Bronchial epithelial cell (primary cell): Measurements from ENCODE around the gene REEP1. TPM values are rescaled to one million over a fixed set of nuclear protein-coding genes. Genes with fewer than 3 reads are reported as not detected.

Source experiments
- DNase-seq: peaks from one replicate; pipeline ENCODE4 v3.0.0-alpha.2; 2010; ENCODE audit warnings: low read depth
- FAIRE-seq: peaks from 2 replicates; lab custom pipeline; 2011; peaks lifted over from hg19 to GRCh38; lab: Jason Lieb, UNC
- H3K27me3 ChIP-seq: 2 replicates; pipeline ENCODE4 v1.5.1; 2011; ENCODE audit warnings: low read length; ENCODE audit not compliant: control insufficient read depth, insufficient read depth
- H3K36me3 ChIP-seq: 2 replicates; pipeline ENCODE4 v1.5.1; 2011; ENCODE audit warnings: low read length; ENCODE audit not compliant: control insufficient read depth, insufficient read depth
- H3K4me3 ChIP-seq: 2 replicates; pipeline ENCODE4 v1.5.1; 2011; ENCODE audit warnings: mild to moderate bottlenecking, low read depth, low read length, control low read depth
- CTCF ChIP-seq: IDR thresholded peaks from 2 replicates; pipeline ENCODE4 v1.5.1; 2011; ENCODE audit warnings: mild to moderate bottlenecking, moderate library complexity, low read length, control low read depth, inconsistent platforms; ENCODE audit not compliant: insufficient read depth, severe bottlenecking
- total RNA-seq: library from RNA; depleted of rRNA; stranded (reverse); fragments of >200 nt; gene quantifications from 2 replicates; pipeline ENCODE4 v1.2.1, GENCODE V29; 2014

Gene REEP1
- total RNA-seq, 1 donor from 2014 or later: under 0.01 TPM

- Histone ChIP-seq H3K27me3 (no peaks in the 10 kb centered on the region), H3K4me3 (no peak overlapping the region), H3K36me3 (peaks cover 4% of the 10 kb centered on the region)
- no peak for TF ChIP-seq CTCF
- FAIRE-seq (no peak), DNase-seq (no peak)
These were observed 166.1 kb downstream of the REEP1 start for GRCh38 chr2:86171295-86171694.

GRCh38 chr2:86170449-86170848 is 167.0 kb downstream of the REEP1 start:
- no peak for TF ChIP-seq CTCF
- FAIRE-seq (no peak), DNase-seq (no peak)
- H3K27me3 ChIP-seq: no peaks in the 10 kb centered on the region
- no peak overlapping the region for H3K4me3 ChIP-seq
- peaks cover 1% of the 10 kb centered on the region for H3K36me3 ChIP-seq

Other genes starting within 250 kb of the REEP1 start
- gene POLR1A, start 231.7 kb downstream of the REEP1 start, total RNA-seq: 9.7 and 12.0 TPM in 2 replicates
- gene PTCD3, start 231.4 kb downstream of the REEP1 start, total RNA-seq: 48.4 and 57.2 TPM in 2 replicates
- 32.4 and 43.5 TPM in 2 replicates for gene IMMT, start 142.2 kb downstream of the REEP1 start, total RNA-seq
- gene MRPL35, start 138.2 kb downstream of the REEP1 start, total RNA-seq: 24.2 and 26.8 TPM in 2 replicates
- 27.4 and 47.5 TPM in 2 replicates for gene KDM3A, start 103.7 kb upstream of the REEP1 start, total RNA-seq
- 60.6 and 87.6 TPM in 2 replicates for gene CHMP3, start 225.8 kb upstream of the REEP1 start, total RNA-seq